Ovary (tissue), 9 donors: Measurements from ENCODE around the gene KCNK6. TPM values are rescaled to one million over a fixed set of nuclear protein-coding genes. Genes with fewer than 3 reads are reported as not detected.

Experiments used
- DNase-seq, 5 donors: peaks; one replicate each; pipeline ENCODE4 v3.0.0-alpha.2; 2019 to 2020
- H3K27ac ChIP-seq, 2 donors: fragments of 200-600 bp; one replicate each; pipeline versions ENCODE4 v1.5.1 to v1.8.0; 2019 to 2022
- H3K27me3 ChIP-seq: fragments of 200-600 bp; one replicate; pipeline ENCODE4 v1.8.0; 2022
- H3K36me3 ChIP-seq: fragments of 200-600 bp; sonication (generic); one replicate; pipeline ENCODE4 v1.5.1; 2019
- H3K4me1 ChIP-seq: one replicate; pipeline ENCODE4 v1.8.1; 2013; ENCODE audit warnings: mild to moderate bottlenecking, moderate library complexity; ENCODE audit not compliant: insufficient read depth
- H3K4me3 ChIP-seq: fragments of 200-600 bp; sonication (generic); one replicate; pipeline ENCODE4 v1.5.1; 2017
- H3K9me3 ChIP-seq, 2 donors: fragments of 200-600 bp in 1 of 2; sonication (generic) in 1 of 2; one replicate each; pipeline versions ENCODE4 v1.5.1 to v1.8.1; 2013 to 2019; ENCODE audit warnings: mild to moderate bottlenecking in 1 of 2, moderate library complexity in 1 of 2
- EP300 ChIP-seq: sonication (generic); formaldehyde crosslinking; IDR thresholded peaks from one replicate; pipeline ENCODE4 v1.6.1; 2017; ENCODE audit warnings: antibody characterized with exemption
- POLR2A ChIP-seq: fragments of 450-650 bp; IDR thresholded peaks from one replicate; pipeline ENCODE4 v1.6.1; 2017; ENCODE audit warnings: antibody characterized with exemption, mild to moderate bottlenecking, moderate library complexity
- WGBS, 3 donors: extraction: QIAGEN DNeasy Blood & Tissue Kit in 1 of 3; methylation state at CpG; one replicate each; pipeline versions ENCODE4 v1.1.5 to v1.1.7; 2013 to 2017; 5-methylcytosine and 5-hydroxymethylcytosine counted together
- intact Hi-C, 4 donors: fragments of 100-400 bp; cut with DNase I; formaldehyde crosslinking; loops; one replicate each; pipeline versions ENCODE4 v1.11.0 to v1.15.1; 2022 to 2023
- polyA plus RNA-seq, 2 donors: library from polyadenylated mRNA; stranded (reverse); fragments of 200-250 nt in 1 of 2; fragments of 350-450 nt in 1 of 2; fragmentation: Illumina TruSeq in 1 of 2; extraction: RNeasy Lipid Tissue Mini Kit (QIAGEN cat#74804) in 1 of 2; gene quantifications; one replicate each; pipeline ENCODE4 v1.2.3, GENCODE V29; 2013 to 2014
- total RNA-seq, 7 donors: library from RNA; depleted of rRNA in 2 of 7; stranded (reverse); fragments of >200 nt in 2 of 7; fragmentation: NEBNext Ultra II Directional in 3 of 7; extraction: Animal tissue kit (Norgen Biotek cat#: 25700) in 3 of 7; gene quantifications; one replicate each; pipeline versions ENCODE4 v1.1.0 to v1.2.4, GENCODE V29; 2016 to 2023
- TF ChIP-seq, protein P1 (sequence below), 3 donors: fragments of 450-650 bp in 2 of 3; fragments of 200-600 bp in 1 of 3; IDR thresholded peaks; one replicate each; pipeline versions ENCODE4 v1.5.1 to v1.8.0; 2016 to 2022; ENCODE audit warnings: antibody characterized with exemption in 3 of 3, mild to moderate bottlenecking in 1 of 3
- donor health status: DM: no; HTN: no; CAD: no; lungs with moderate emphysema.
- donor health status: DM: no; HTN: no; CAD: no.
- donor health status: Bipolar disorder and iron deficiency.
- donor health status: DM: yes; HTN: yes; CAD: no.
- donor health status: DM: no; HTN: no; CAD: no.
- donor health status: DM: yes; HTN: yes; CAD: no.

The KCNK6 gene
- total and polyA plus RNA-seq, 9 donors = 6.0 to 30.1 (median 16.4) TPM

DNA sequence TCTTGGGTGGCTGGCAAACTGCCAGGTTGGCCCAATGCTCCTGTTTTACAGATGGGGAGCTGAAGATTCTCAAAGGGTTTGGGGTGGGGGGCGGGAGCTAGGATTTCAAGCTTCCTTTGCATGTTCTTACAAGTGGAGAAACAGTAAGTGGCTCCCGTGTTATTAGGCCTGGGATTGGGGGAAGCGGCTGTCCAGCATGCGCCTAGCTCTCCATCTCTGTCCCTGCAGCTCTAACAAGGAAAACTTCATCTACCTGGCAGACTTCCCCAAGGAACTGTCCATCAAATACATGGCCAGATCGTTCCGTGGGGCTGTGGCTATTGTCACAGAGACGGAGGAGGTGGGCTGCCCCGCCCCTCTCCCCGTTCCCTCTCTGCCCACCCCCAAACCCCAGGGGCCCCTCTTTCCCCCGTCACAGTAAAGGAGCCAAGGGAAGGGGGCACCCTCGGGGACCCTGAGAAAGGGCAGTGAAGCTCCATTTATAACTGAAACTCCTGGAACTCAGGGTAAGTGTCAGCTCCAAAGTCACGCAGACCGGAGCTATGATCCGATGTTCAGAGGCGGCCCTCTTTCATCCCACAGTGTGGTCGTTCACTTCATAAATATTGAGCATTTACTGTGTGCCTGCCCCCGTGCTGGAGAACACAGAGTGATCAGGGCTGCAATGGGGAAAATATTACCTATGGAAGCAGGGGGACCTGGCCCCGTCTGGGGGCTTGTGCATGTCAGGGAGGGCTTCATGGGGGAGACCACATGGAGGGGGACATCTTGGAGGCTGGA lies 39.8 kb downstream of the KCNK6 start:
- no peaks in the 10 kb centered on the region for H3K9me3 ChIP-seq
- H3K27ac ChIP-seq = no peak overlapping the region
- TF ChIP-seq, protein P1, sequence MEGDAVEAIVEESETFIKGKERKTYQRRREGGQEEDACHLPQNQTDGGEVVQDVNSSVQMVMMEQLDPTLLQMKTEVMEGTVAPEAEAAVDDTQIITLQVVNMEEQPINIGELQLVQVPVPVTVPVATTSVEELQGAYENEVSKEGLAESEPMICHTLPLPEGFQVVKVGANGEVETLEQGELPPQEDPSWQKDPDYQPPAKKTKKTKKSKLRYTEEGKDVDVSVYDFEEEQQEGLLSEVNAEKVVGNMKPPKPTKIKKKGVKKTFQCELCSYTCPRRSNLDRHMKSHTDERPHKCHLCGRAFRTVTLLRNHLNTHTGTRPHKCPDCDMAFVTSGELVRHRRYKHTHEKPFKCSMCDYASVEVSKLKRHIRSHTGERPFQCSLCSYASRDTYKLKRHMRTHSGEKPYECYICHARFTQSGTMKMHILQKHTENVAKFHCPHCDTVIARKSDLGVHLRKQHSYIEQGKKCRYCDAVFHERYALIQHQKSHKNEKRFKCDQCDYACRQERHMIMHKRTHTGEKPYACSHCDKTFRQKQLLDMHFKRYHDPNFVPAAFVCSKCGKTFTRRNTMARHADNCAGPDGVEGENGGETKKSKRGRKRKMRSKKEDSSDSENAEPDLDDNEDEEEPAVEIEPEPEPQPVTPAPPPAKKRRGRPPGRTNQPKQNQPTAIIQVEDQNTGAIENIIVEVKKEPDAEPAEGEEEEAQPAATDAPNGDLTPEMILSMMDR (IDR thresholded peaks at IDR 0.05) = no peak
- no peak for TF ChIP-seq EP300
- no peak for TF ChIP-seq POLR2A
- H3K27me3 ChIP-seq = no peaks in the 10 kb centered on the region
- H3K4me3 ChIP-seq = no peak overlapping the region
- DNase-seq = no peak
- intact Hi-C loops = no loop called here
- H3K4me1 ChIP-seq = peaks cover 3% of the 10 kb centered on the region
- 38 to 50% (median 43%) methylated on average over 18 of the region's 18 CpGs for WGBS, 3 donors
- H3K36me3 ChIP-seq = no peaks in the 10 kb centered on the region

DNA sequence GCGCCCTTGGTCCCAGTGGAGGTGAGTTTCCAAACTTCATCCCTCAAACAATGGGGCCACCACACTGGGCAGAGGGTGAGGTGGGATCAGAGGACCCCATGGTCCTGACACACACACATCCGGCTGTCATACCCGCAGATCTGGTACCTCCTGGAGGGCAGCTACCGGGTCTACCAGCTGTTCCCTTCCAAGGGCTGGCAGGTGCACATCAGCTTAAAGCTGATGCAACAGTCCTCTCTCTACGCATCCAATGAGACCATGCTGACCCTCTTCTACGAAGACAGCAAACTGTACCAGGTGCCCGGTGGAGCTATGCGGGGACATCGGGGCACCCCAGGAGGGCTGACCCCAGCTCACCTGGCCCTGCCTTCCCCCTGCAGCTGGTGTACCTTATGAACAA lies 40.7 kb downstream of the KCNK6 start:
- WGBS, 3 donors = 75 to 77% (median 76%) methylated on average over 9 of the region's 9 CpGs
- no peak overlapping the region for H3K4me3 ChIP-seq
- no peaks in the 10 kb centered on the region for H3K9me3 ChIP-seq
- H3K36me3 ChIP-seq = no peaks in the 10 kb centered on the region
- no peak overlapping the region for H3K27ac ChIP-seq
- H3K4me1 ChIP-seq = peaks cover 3% of the 10 kb centered on the region
- no peaks in the 10 kb centered on the region for H3K27me3 ChIP-seq
- TF ChIP-seq POLR2A (no peak), EP300 (no peak)
- TF ChIP-seq, protein P1 (IDR thresholded peaks at IDR 0.05) = no peak
- intact Hi-C loops = no loop called here
- DNase-seq = no peak

DNA sequence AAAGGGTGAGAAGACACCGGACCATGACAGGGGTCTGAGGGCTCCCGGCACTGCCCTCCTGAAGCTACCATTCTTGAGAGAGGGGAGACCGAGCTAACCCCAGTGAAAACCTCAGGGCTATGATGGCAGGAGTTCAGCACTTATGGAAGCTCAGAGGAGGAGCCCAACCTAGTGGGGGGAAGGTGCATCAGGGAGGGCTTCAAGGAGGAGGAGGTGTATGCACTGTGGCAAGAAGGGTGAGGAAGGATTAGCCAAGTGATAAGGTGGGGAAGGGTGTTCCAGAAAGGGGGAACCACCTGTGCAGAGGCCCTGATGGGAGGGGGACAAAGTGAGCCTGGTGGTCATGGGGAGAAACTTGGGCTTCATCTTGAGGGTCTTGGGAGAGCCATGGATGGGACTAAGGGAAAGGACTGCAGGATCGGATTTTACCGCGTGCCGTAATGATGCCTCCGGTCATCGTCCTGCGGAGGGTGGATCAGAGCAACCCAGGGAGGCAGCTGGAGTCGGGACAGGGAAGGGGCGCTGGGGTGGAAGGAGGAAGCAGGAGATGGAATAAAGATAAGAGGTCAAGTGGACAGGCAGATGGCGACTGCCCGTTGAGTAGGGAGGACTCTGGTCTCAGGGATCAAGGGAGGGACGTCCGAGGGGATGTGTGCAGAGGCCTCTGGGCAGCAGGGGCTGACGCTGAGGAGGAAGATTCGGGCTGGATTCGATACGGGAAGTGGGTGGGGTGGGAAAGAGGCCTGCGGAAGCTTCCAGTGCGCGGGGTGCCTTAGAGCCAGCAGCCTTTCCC lies 41.4 kb downstream of the KCNK6 start:
- intact Hi-C loops = no loop called here
- Histone ChIP-seq H3K27me3 (no peaks in the 10 kb centered on the region), H3K27ac (no peak overlapping the region), H3K9me3 (no peaks in the 10 kb centered on the region), H3K4me3 (peak overlapping the region; percentile 14), H3K36me3 (no peaks in the 10 kb centered on the region), H3K4me1 (peaks cover 3% of the 10 kb centered on the region)
- whole genome bisulfite sequencing, 3 donors = 13 to 20% (median 15%) methylated on average over 23 of the region's 23 CpGs
- no peak for TF ChIP-seq EP300
- TF ChIP-seq, protein P1 (IDR thresholded peaks at IDR 0.05) = no peak
- no peak for TF ChIP-seq POLR2A
- DNase-seq = no peak

DNA sequence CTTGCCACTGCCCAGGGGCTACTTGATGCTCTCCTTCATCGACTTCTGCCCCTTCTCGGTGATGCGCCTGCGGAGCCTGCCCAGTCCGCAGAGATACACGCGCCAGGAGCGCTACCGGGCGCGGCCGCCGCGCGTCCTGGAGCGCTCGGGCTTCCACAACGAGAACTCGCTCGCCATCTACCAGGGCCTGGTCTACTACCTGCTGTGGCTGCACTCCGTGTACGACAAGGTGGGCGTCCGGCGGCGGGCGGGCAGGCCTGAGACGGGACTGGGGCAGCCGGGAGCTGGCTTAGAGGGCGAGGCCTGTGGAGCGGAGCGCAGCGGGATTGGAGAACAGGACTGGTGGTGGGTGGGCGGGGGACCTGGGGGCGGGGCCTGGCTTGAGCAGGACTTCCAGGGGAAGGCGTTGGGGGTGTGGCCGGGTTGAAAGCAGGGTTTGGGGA lies 42.0 kb downstream of the KCNK6 start:
- Histone ChIP-seq H3K27me3 (no peaks in the 10 kb centered on the region), H3K9me3 (no peaks in the 10 kb centered on the region), H3K27ac (no peak overlapping the region), H3K36me3 (no peaks in the 10 kb centered on the region), H3K4me1 (peaks cover 3% of the 10 kb centered on the region), H3K4me3 (peak overlapping the region; percentile 14)
- TF ChIP-seq, protein P1 (IDR thresholded peaks at IDR 0.05) = no peak
- TF ChIP-seq POLR2A = no peak
- no peak for TF ChIP-seq EP300
- intact Hi-C loops = no loop called here
- 0 to 2% (median 0%) methylated on average over 29 to 37 of the region's 37 CpGs for WGBS, 3 donors
- DNase-seq = peak; percentile 36 to 65 (median 52)
